Measurements from ENCODE around the gene SLC29A3. TPM values are rescaled to one million over a fixed set of nuclear protein-coding genes. Genes with fewer than 3 reads are reported as not detected.

The SLC29A3 gene
- total RNA-seq, 1 experiment from 2014 or later, result 5.9 TPM

DNA sequence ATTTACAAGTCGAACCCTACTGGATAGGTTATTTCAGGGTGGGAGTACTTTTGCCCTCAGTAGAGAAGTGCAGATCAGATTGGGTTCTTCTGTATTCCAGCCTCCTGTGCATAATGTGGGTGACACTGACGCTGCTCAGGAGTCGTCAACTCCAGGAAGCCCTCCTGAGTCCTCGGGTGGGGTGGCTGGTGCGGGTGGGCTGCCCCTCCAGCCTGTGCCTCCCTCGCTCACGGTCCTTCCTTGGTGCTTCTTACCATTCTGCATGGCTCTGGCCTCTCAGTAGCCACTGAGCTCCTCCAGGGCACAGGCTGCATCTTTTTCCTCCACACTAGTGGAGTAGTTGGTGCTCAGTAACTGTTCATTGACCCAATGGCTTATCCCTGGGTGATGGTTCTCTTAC, 82.0 kb downstream of the SLC29A3 start:
- Histone ChIP-seq H4K20me1 (ENCODE audit: insufficient read depth) (no peaks in the 10 kb centered on the region), H3K4me1 (ENCODE audit: control insufficient read depth in 1 of 2, insufficient read depth in 2 of 2, low read length in 2 of 2) (no peaks in the 10 kb centered on the region), H3K79me2 (ENCODE audit: insufficient read depth, low read length) (no peaks in the 10 kb centered on the region), H3K27ac (ENCODE audit: low read depth, low read length) (no peak overlapping the region), H3K36me3 (ENCODE audit: control insufficient read depth in 1 of 2, insufficient read depth in 2 of 2, low read length in 2 of 2) (no peaks in the 10 kb centered on the region), H3K9me2 (ENCODE audit: insufficient read depth) (no peaks in the 10 kb centered on the region), H3K4me2 (ENCODE audit: low read length) (no peak overlapping the region), H3K9ac (ENCODE audit: low read length) (no peak overlapping the region), H3K9me3 (ENCODE audit: control insufficient read depth in 1 of 2, insufficient read depth in 1 of 2, low read depth in 1 of 2, low read length in 2 of 2) (no peaks in the 10 kb centered on the region), H2AFZ (ENCODE audit: low read depth, low read length, poor library complexity, severe bottlenecking) (no peak overlapping the region), H3K4me3 (replicated peaks in 1 of 2; ENCODE audit: low read depth in 1 of 2, low read length in 2 of 2) (no peak overlapping the region), H3K27me3 (ENCODE audit: insufficient read depth, low read length) (no peaks in the 10 kb centered on the region)
- BruUV-seq (replicated peaks), result no TSS peak
- TF ChIP-seq TCF7L2 (IDR thresholded peaks at IDR 0.05; ENCODE audit: borderline replicate concordance, extremely low read depth, insufficient read depth, insufficient read length), result no peak
- no peak for TF ChIP-seq CEBPB (IDR thresholded peaks at IDR 0.05; ENCODE audit: low read depth)
- no peak for TF ChIP-seq ATF3 (IDR thresholded peaks at IDR 0.05)
- no peak for TF ChIP-seq FOSL1 (IDR thresholded peaks at IDR 0.05; ENCODE audit: low read depth)
- no peak for TF ChIP-seq ZFX (IDR thresholded peaks at IDR 0.05)
- TF ChIP-seq POLR2A (IDR thresholded peaks at IDR 0.05; ENCODE audit: borderline replicate concordance, extremely low read depth, insufficient read depth, insufficient read length), result no peak
- TF ChIP-seq ELF1 (IDR thresholded peaks at IDR 0.05; ENCODE audit: borderline replicate concordance, low read depth), result no peak
- no peak for TF ChIP-seq ZNF274 (IDR thresholded peaks at IDR 0.05; ENCODE audit: low read depth, low read length)
- TF ChIP-seq RAD21 (IDR thresholded peaks at IDR 0.05; ENCODE audit: low read depth), result no peak
- no peak for TF ChIP-seq JUND (IDR thresholded peaks at IDR 0.05)
- no peak for TF ChIP-seq EGR1 (IDR thresholded peaks at IDR 0.05; ENCODE audit: low read depth)
- TF ChIP-seq, protein P1, sequence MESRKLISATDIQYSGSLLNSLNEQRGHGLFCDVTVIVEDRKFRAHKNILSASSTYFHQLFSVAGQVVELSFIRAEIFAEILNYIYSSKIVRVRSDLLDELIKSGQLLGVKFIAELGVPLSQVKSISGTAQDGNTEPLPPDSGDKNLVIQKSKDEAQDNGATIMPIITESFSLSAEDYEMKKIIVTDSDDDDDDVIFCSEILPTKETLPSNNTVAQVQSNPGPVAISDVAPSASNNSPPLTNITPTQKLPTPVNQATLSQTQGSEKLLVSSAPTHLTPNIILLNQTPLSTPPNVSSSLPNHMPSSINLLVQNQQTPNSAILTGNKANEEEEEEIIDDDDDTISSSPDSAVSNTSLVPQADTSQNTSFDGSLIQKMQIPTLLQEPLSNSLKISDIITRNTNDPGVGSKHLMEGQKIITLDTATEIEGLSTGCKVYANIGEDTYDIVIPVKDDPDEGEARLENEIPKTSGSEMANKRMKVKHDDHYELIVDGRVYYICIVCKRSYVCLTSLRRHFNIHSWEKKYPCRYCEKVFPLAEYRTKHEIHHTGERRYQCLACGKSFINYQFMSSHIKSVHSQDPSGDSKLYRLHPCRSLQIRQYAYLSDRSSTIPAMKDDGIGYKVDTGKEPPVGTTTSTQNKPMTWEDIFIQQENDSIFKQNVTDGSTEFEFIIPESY (IDR thresholded peaks at IDR 0.05; ENCODE audit: extremely low read depth, insufficient replicate concordance, low read length), result no peak
- TF ChIP-seq REST (IDR thresholded peaks at IDR 0.05; ENCODE audit: low read depth), result no peak
- TF ChIP-seq CBX3 (IDR thresholded peaks at IDR 0.05; ENCODE audit: low read depth), result no peak
- no peak for TF ChIP-seq EZH2phosphoT487 (IDR thresholded peaks at IDR 0.05; ENCODE audit: borderline replicate concordance)
- TF ChIP-seq, protein P2, sequence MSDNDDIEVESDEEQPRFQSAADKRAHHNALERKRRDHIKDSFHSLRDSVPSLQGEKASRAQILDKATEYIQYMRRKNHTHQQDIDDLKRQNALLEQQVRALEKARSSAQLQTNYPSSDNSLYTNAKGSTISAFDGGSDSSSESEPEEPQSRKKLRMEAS (IDR thresholded peaks at IDR 0.05), result no peak
- no peak for TF ChIP-seq YY1 (IDR thresholded peaks at IDR 0.05; ENCODE audit: extremely low read depth, insufficient replicate concordance, low read depth, low read length)
- ChIA-PET CTCF (no interaction called here), POLR2A (no interaction called here), RAD21 (ENCODE audit: low non-redundant PET in 1 of 2, low total read pairs in 2 of 2, uncharacterized antibody in 2 of 2, unreplicated experiment in 2 of 2) (no interaction called here)
- ATAC-seq (no peak), DNase-seq (ENCODE audit: low read depth, low spot score) (no peak)
- intact Hi-C loops (cut with micrococcal nuclease), result no loop called here
